BJ (cell line): ENCODE measurements around the gene SLC4A5. TPM values are rescaled to one million over a fixed set of nuclear protein-coding genes. Genes with fewer than 3 reads are reported as not detected.
A peak's percentile ranks its signal among the peaks of the same experiment; 100 is the strongest.

Experiments used
- CTCF ChIA-PET: fragments of 350-600 bp; formaldehyde crosslinking; extraction: SDS; loops from one replicate; lab custom pipeline; 2021; ENCODE audit warnings: antibody characterized with exemption, inconsistent platforms; lab: Yijun Ruan, JAX
- POLR2A ChIA-PET: fragments of 300-600 bp; sonication (Branson Sonifier 250); formaldehyde crosslinking; extraction: SDS; loops from one replicate; lab custom pipeline; 2021; ENCODE audit warnings: antibody characterized with exemption; lab: Charles Lee
- DNase-seq: peaks from one replicate; pipeline ENCODE4 v3.0.0-alpha.2; 2011; ENCODE audit warnings: low read depth
- H3K27me3 ChIP-seq: 2 replicates; pipeline ENCODE4 v1.6.0; 2011; ENCODE audit warnings: low read length; ENCODE audit not compliant: control insufficient read depth, insufficient read depth
- H3K36me3 ChIP-seq: 2 replicates; pipeline ENCODE4 v1.5.1; 2011; ENCODE audit warnings: low read length; ENCODE audit not compliant: control insufficient read depth, insufficient read depth
- H3K4me3 ChIP-seq: 2 replicates; pipeline ENCODE4 v1.5.1; 2011; ENCODE audit warnings: low read depth, mild to moderate bottlenecking, control low read depth, low read length
- polyA plus RNA-seq: library from polyadenylated mRNA; depleted of rRNA; stranded (reverse); fragments of >200 nt; gene quantifications from 2 replicates; pipeline ENCODE4 v1.2.3, GENCODE V29; 2011
- TF ChIP-seq, protein P1 (sequence below): IDR thresholded peaks from 2 replicates; pipeline ENCODE4 v1.5.1; 2011; ENCODE audit warnings: low read depth, mild to moderate bottlenecking, control low read depth, inconsistent platforms, low read length, moderate library complexity; ENCODE audit not compliant: insufficient read depth

SLC4A5 gene
- polyA plus RNA-seq, 1 experiment, result 0.07 TPM

DNA sequence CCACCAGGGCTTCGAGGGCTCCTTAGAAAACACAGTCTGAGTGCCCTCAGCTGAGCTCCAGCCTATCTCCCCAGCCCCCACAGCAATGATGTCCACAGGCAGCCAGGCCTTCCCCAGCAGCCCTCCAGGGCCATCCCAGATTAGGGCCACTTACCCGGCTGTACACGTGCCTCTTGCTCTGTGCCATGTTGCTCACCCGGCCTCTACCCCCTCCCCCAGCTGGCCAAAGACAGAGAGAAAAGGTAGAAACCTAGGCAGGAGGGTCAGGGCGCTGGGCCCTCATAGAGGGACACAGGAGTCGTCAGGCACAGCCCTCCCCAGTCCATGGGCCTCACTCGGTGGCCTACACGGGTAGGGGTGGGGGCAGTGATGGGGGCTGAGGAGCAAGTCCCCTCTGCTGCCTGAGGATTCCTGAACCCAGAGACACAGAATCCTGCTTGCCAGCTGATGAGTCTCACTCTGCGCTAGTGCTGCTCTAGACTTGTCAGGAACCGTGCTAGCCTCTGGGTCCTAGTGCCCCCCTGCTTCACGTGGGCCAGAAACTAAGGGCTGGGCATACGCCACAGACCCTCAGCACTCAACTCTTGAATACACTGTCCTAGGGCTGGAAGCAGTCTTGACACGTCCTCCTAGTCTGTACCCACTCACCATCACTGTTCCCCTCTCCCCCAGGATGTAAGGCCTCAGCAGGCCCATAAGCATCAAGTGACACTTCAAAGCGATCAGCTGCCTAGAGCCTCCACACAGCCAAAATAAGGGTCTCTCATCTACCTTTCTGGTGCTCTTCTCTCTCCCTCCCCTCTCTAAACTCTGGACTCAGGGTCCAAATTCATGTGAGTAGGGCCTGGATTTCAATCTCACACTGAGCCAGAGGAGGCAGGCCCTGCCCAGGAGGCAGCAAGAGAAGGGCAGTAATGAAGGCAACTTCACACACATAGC is 36.9 kb upstream of the SLC4A5 start, which contains the start of gene DCTN1:
DCTN1 (minus strand) TSS at position 461 of the 939 bp plus-strand sequence; CDS start at position 187, 274 bp downstream.
- POLR2A ChIA-PET, result interaction anchor here (0.5 to 1.0 kb wide), 2 partner anchors 22 to 408 kb away, joined by 4 to 5 read pairs; no protein-coding TSS in a partner anchor
- TF ChIP-seq, protein P1, sequence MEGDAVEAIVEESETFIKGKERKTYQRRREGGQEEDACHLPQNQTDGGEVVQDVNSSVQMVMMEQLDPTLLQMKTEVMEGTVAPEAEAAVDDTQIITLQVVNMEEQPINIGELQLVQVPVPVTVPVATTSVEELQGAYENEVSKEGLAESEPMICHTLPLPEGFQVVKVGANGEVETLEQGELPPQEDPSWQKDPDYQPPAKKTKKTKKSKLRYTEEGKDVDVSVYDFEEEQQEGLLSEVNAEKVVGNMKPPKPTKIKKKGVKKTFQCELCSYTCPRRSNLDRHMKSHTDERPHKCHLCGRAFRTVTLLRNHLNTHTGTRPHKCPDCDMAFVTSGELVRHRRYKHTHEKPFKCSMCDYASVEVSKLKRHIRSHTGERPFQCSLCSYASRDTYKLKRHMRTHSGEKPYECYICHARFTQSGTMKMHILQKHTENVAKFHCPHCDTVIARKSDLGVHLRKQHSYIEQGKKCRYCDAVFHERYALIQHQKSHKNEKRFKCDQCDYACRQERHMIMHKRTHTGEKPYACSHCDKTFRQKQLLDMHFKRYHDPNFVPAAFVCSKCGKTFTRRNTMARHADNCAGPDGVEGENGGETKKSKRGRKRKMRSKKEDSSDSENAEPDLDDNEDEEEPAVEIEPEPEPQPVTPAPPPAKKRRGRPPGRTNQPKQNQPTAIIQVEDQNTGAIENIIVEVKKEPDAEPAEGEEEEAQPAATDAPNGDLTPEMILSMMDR, result no peak
- H3K27me3 ChIP-seq, result no peaks in the 10 kb centered on the region
- peaks cover 4% of the 10 kb centered on the region; the same call in 1 of the 2 replicates for H3K36me3 ChIP-seq
- no peak for DNase-seq
- CTCF ChIA-PET, result interaction anchor here (0.6 to 2.2 kb wide), 5 partner anchors 9 to 58 kb away, joined by 3 to 17 read pairs (median 4); no protein-coding TSS in a partner anchor
- H3K4me3 ChIP-seq, result peak within 1 kb of the TSS; percentile 55

DNA sequence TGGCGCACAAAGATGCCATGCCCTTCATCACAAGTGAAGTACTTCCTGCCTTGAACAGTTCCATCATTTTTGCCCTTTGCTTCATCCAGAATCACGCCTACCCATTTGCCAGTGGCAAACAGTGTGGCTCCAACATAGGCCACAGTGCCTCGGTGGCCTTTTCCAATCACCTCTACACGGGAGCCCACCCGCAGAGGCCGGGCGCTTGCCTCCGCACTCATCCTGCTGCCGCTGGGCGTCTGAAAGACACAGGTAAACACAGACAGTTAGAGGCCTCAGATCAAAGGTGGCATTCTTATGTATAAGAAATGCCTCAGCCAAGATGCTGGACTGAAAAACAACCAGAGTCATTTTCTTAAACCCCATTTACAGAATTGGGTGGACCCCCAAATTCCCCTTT is 34.8 kb upstream of the SLC4A5 start:
- ChIA-PET POLR2A (no interaction called here), CTCF (interaction anchor here (1.8 kb wide), 1 partner anchor 43 kb away, joined by 6 read pairs; no protein-coding TSS in a partner anchor)
- Histone ChIP-seq H3K4me3 (no peak overlapping the region), H3K36me3 (peaks cover 4% of the 10 kb centered on the region; the same call in 1 of the 2 replicates), H3K27me3 (no peaks in the 10 kb centered on the region)
- TF ChIP-seq, protein P1, result no peak
- no peak for DNase-seq

DNA sequence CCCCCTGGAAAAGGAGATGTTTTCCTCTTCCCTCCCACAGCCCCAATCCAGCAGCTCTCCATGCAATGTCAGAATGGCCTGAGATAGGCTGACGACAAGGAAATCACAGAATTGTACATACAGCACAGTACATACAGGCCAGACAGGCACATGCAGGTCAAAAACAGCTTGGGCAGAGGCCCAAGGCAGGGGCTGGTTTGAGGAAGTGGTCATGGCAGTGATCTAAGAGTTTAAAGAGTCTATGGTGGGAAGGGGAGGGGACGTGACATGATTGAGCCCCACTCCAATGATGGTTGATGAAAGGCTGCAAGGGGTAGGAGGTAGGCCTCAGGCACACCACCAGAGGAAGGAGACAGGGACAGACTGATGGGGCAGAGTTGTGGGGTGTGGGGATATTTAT is 32.6 kb upstream of the SLC4A5 start:
- Histone ChIP-seq H3K27me3 (no peaks in the 10 kb centered on the region), H3K4me3 (no peak overlapping the region), H3K36me3 (peaks cover 8% of the 10 kb centered on the region)
- TF ChIP-seq, protein P1, result no peak
- DNase-seq, result no peak
- ChIA-PET POLR2A (no interaction called here), CTCF (interaction anchor here (1.2 to 1.3 kb wide), 2 partner anchors 15 kb away, joined by 4 to 5 read pairs; no protein-coding TSS in a partner anchor)

DNA sequence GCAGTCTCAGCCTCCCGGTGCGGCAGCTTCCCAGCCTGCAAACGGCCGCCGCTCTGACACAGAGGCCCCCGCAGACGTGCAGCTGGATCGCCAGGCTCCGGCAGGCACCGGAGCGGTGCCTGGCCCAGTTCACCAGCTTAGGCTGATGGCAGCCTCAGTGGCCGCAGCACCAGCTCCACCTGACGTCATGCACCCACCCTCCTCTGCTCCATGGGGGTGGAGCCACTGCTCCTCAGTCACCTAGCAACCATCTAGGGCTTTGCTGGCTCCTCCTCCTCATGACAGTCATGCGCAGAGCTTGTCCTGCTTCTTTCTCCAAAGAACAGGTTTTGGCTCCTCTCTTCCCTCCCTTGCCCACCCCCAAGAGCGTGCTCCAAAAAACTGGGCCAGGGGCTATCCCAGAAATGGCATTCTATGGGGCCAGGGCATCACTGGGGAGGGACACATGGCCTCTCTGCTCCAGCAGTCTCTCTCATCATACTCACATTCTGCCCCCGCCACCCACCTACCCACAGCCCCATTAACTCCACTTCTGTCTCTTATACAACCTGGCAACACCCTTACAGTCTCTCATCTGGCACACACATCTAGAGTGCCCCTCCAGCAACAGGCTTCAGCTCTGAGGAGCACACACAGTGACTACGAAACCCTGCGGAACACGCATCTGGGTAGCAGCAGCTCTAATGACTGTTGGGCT is 31.4 kb upstream of the SLC4A5 start:
- H3K27me3 ChIP-seq, result no peaks in the 10 kb centered on the region
- no peak for DNase-seq
- TF ChIP-seq, protein P1, result no peak
- H3K36me3 ChIP-seq, result peaks cover 20% of the 10 kb centered on the region
- ChIA-PET CTCF (interaction anchor here (1.2 to 1.5 kb wide), 2 partner anchors 14 to 40 kb away, joined by 5 read pairs; no protein-coding TSS in a partner anchor), POLR2A (no interaction called here)
- H3K4me3 ChIP-seq, result peak overlapping the region; percentile 10
